ENCODE data around the gene BABAM2. TPM values are rescaled to one million over a fixed set of nuclear protein-coding genes. Genes with fewer than 3 reads are reported as not detected.

Gene BABAM2
- total and polyA plus RNA-seq, 4 donors = 9.9 to 17.0 (median 13.9) TPM

DNA sequence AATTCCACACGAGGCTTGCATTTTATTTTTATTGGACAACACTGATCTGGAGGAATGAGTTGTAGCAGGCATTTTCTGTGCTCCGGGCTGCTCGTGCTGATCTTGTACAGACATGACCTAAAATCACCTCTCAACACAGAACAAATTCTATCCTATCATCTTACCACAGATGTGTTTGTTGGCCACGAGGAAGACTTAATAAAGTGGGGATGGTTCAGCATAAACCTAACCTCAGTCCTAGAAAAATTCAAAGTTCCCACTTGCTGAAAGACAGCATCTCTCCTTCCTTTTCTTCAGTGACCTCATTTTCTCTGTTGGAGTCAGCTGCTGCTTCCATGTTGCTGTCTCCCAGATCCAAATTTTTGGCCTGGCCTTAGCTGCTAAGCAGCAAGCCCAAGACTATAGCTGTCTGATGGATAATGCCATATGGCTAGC, 45.7 kb upstream of the BABAM2 start:
- no peak overlapping the region for H3K4me3 ChIP-seq (ENCODE audit: low read depth in 1 of 3, low read length in 3 of 3)
- H3K4me1 ChIP-seq (ENCODE audit: control insufficient read depth in 4 of 4, insufficient read depth in 4 of 4, low read length in 3 of 4) = no peaks in the 10 kb centered on the region
- no peaks in the 10 kb centered on the region for H3K9me3 ChIP-seq (ENCODE audit: control insufficient read depth in 4 of 4, low read length in 3 of 4)
- whole genome bisulfite sequencing = 92% methylated on average over 4 of the region's 4 CpGs
- peaks cover 3 to 17% (median 5%) of the 10 kb centered on the region in 4 donors for H3K36me3 ChIP-seq (ENCODE audit: control insufficient read depth in 4 of 4, insufficient read depth in 3 of 4, low read depth in 1 of 4, low read length in 3 of 4)
- no peaks in the 10 kb centered on the region for H3K27me3 ChIP-seq (ENCODE audit: control insufficient read depth in 4 of 4, insufficient read depth in 4 of 4, low read length in 3 of 4)
- H3K27ac ChIP-seq (ENCODE audit: low read depth in 1 of 2, low read length in 2 of 2) = no peak overlapping the region
- H3K9ac ChIP-seq (ENCODE audit: low read depth in 1 of 2, low read length in 2 of 2) = no peak overlapping the region
- DNase-seq (ENCODE audit: low spot score) = no peak
- TF ChIP-seq, protein P1, sequence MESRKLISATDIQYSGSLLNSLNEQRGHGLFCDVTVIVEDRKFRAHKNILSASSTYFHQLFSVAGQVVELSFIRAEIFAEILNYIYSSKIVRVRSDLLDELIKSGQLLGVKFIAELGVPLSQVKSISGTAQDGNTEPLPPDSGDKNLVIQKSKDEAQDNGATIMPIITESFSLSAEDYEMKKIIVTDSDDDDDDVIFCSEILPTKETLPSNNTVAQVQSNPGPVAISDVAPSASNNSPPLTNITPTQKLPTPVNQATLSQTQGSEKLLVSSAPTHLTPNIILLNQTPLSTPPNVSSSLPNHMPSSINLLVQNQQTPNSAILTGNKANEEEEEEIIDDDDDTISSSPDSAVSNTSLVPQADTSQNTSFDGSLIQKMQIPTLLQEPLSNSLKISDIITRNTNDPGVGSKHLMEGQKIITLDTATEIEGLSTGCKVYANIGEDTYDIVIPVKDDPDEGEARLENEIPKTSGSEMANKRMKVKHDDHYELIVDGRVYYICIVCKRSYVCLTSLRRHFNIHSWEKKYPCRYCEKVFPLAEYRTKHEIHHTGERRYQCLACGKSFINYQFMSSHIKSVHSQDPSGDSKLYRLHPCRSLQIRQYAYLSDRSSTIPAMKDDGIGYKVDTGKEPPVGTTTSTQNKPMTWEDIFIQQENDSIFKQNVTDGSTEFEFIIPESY (IDR thresholded peaks at IDR 0.05) = no peak
- no peak for TF ChIP-seq GABPA (IDR thresholded peaks at IDR 0.05 in 1 of 2, conservative IDR thresholded peaks at IDR 0.05 in 1 of 2)
- no peak for TF ChIP-seq RAD21 (IDR thresholded peaks at IDR 0.05)
- TF ChIP-seq RXRA (IDR thresholded peaks at IDR 0.05) = no peak
- TF ChIP-seq, protein P2, sequence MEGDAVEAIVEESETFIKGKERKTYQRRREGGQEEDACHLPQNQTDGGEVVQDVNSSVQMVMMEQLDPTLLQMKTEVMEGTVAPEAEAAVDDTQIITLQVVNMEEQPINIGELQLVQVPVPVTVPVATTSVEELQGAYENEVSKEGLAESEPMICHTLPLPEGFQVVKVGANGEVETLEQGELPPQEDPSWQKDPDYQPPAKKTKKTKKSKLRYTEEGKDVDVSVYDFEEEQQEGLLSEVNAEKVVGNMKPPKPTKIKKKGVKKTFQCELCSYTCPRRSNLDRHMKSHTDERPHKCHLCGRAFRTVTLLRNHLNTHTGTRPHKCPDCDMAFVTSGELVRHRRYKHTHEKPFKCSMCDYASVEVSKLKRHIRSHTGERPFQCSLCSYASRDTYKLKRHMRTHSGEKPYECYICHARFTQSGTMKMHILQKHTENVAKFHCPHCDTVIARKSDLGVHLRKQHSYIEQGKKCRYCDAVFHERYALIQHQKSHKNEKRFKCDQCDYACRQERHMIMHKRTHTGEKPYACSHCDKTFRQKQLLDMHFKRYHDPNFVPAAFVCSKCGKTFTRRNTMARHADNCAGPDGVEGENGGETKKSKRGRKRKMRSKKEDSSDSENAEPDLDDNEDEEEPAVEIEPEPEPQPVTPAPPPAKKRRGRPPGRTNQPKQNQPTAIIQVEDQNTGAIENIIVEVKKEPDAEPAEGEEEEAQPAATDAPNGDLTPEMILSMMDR (IDR thresholded peaks at IDR 0.05; ENCODE audit: low read depth, low read length, missing input control) = no peak

DNA sequence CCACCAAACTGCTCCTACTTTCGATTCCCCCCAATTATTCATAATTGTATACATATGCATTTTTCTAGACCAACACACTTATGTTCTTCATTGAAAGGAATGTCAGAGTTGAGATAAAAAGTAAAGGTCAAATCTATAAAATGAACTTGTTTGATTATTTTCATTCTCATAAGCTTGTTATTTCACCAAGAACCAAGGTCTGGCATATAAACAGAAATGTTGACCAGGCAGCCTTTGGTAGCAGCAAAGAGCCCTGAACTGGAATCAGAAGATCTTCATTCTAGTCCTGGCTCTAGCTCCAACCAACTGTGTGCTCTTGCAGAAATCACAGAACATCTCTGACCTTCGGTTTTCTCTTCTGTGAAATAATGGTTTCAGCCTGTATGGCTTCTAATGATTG, 43.2 kb upstream of the BABAM2 start:
- no peak for DNase-seq (ENCODE audit: low spot score)
- TF ChIP-seq HNF4A (conservative IDR thresholded peaks at IDR 0.05) = no peak
- no peak for TF ChIP-seq NR2F2 (IDR thresholded peaks at IDR 0.05)
- TF ChIP-seq EGR1 (IDR thresholded peaks at IDR 0.05; ENCODE audit: low read depth in 2 of 2) = no peak
- TF ChIP-seq FOXA2 (IDR thresholded peaks at IDR 0.05) = no peak
- TF ChIP-seq, protein P3, sequence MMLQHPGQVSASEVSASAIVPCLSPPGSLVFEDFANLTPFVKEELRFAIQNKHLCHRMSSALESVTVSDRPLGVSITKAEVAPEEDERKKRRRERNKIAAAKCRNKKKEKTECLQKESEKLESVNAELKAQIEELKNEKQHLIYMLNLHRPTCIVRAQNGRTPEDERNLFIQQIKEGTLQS (IDR thresholded peaks at IDR 0.05) = no peak
- TF ChIP-seq, protein P4, sequence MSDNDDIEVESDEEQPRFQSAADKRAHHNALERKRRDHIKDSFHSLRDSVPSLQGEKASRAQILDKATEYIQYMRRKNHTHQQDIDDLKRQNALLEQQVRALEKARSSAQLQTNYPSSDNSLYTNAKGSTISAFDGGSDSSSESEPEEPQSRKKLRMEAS (IDR thresholded peaks at IDR 0.05) = no peak
- no peak for TF ChIP-seq SP1 (IDR thresholded peaks at IDR 0.05)
- no peak for TF ChIP-seq JUND (IDR thresholded peaks at IDR 0.05)
- no peak for TF ChIP-seq YY1 (IDR thresholded peaks at IDR 0.05)
- TF ChIP-seq, protein P1 (IDR thresholded peaks at IDR 0.05) = no peak
- no peak for TF ChIP-seq RAD21 (IDR thresholded peaks at IDR 0.05)
- no peak for TF ChIP-seq GABPA (IDR thresholded peaks at IDR 0.05 in 1 of 2, conservative IDR thresholded peaks at IDR 0.05 in 1 of 2)
- TF ChIP-seq, protein P5, sequence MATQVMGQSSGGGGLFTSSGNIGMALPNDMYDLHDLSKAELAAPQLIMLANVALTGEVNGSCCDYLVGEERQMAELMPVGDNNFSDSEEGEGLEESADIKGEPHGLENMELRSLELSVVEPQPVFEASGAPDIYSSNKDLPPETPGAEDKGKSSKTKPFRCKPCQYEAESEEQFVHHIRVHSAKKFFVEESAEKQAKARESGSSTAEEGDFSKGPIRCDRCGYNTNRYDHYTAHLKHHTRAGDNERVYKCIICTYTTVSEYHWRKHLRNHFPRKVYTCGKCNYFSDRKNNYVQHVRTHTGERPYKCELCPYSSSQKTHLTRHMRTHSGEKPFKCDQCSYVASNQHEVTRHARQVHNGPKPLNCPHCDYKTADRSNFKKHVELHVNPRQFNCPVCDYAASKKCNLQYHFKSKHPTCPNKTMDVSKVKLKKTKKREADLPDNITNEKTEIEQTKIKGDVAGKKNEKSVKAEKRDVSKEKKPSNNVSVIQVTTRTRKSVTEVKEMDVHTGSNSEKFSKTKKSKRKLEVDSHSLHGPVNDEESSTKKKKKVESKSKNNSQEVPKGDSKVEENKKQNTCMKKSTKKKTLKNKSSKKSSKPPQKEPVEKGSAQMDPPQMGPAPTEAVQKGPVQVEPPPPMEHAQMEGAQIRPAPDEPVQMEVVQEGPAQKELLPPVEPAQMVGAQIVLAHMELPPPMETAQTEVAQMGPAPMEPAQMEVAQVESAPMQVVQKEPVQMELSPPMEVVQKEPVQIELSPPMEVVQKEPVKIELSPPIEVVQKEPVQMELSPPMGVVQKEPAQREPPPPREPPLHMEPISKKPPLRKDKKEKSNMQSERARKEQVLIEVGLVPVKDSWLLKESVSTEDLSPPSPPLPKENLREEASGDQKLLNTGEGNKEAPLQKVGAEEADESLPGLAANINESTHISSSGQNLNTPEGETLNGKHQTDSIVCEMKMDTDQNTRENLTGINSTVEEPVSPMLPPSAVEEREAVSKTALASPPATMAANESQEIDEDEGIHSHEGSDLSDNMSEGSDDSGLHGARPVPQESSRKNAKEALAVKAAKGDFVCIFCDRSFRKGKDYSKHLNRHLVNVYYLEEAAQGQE (IDR thresholded peaks at IDR 0.05) = no peak
- no peak for TF ChIP-seq RXRA (IDR thresholded peaks at IDR 0.05)
- no peak for TF ChIP-seq HNF4G (IDR thresholded peaks at IDR 0.05)
- TF ChIP-seq TAF1 (conservative IDR thresholded peaks at IDR 0.05) = no peak
- no peak for TF ChIP-seq FOXA1 (IDR thresholded peaks at IDR 0.05)
- 94% methylated on average over 2 of the region's 2 CpGs for WGBS
- Histone ChIP-seq H3K27ac (ENCODE audit: low read depth in 1 of 2, low read length in 2 of 2) (no peak overlapping the region), H3K9me3 (ENCODE audit: control insufficient read depth in 4 of 4, low read length in 3 of 4) (no peaks in the 10 kb centered on the region), H3K9ac (ENCODE audit: low read depth in 1 of 2, low read length in 2 of 2) (no peak overlapping the region), H3K4me1 (ENCODE audit: control insufficient read depth in 4 of 4, insufficient read depth in 4 of 4, low read length in 3 of 4) (no peaks in the 10 kb centered on the region), H3K27me3 (ENCODE audit: control insufficient read depth in 4 of 4, insufficient read depth in 4 of 4, low read length in 3 of 4) (no peaks in the 10 kb centered on the region), H3K4me3 (ENCODE audit: low read depth in 1 of 3, low read length in 3 of 3) (no peak overlapping the region), H3K36me3 (ENCODE audit: control insufficient read depth in 4 of 4, insufficient read depth in 3 of 4, low read depth in 1 of 4, low read length in 3 of 4) (peaks cover 0 to 14% (median 2%) of the 10 kb centered on the region in 4 donors)

All from liver (tissue), 9 donors.